ENCODE data around the gene SAMD11. TPM values are rescaled to one million over a fixed set of nuclear protein-coding genes. Genes with fewer than 3 reads are reported as not detected.

SAMD11 gene
- total and polyA plus RNA-seq, 2 of the 13 experiments (the other 11 are each of a cell fraction or from before 2014, with no cell fraction given) = 0.11 TPM; not detected in 1

GRCh38 chr1:966704-967300 lies 43.1 kb downstream of the SAMD11 start (continued):
- TF ChIP-seq, protein P1, sequence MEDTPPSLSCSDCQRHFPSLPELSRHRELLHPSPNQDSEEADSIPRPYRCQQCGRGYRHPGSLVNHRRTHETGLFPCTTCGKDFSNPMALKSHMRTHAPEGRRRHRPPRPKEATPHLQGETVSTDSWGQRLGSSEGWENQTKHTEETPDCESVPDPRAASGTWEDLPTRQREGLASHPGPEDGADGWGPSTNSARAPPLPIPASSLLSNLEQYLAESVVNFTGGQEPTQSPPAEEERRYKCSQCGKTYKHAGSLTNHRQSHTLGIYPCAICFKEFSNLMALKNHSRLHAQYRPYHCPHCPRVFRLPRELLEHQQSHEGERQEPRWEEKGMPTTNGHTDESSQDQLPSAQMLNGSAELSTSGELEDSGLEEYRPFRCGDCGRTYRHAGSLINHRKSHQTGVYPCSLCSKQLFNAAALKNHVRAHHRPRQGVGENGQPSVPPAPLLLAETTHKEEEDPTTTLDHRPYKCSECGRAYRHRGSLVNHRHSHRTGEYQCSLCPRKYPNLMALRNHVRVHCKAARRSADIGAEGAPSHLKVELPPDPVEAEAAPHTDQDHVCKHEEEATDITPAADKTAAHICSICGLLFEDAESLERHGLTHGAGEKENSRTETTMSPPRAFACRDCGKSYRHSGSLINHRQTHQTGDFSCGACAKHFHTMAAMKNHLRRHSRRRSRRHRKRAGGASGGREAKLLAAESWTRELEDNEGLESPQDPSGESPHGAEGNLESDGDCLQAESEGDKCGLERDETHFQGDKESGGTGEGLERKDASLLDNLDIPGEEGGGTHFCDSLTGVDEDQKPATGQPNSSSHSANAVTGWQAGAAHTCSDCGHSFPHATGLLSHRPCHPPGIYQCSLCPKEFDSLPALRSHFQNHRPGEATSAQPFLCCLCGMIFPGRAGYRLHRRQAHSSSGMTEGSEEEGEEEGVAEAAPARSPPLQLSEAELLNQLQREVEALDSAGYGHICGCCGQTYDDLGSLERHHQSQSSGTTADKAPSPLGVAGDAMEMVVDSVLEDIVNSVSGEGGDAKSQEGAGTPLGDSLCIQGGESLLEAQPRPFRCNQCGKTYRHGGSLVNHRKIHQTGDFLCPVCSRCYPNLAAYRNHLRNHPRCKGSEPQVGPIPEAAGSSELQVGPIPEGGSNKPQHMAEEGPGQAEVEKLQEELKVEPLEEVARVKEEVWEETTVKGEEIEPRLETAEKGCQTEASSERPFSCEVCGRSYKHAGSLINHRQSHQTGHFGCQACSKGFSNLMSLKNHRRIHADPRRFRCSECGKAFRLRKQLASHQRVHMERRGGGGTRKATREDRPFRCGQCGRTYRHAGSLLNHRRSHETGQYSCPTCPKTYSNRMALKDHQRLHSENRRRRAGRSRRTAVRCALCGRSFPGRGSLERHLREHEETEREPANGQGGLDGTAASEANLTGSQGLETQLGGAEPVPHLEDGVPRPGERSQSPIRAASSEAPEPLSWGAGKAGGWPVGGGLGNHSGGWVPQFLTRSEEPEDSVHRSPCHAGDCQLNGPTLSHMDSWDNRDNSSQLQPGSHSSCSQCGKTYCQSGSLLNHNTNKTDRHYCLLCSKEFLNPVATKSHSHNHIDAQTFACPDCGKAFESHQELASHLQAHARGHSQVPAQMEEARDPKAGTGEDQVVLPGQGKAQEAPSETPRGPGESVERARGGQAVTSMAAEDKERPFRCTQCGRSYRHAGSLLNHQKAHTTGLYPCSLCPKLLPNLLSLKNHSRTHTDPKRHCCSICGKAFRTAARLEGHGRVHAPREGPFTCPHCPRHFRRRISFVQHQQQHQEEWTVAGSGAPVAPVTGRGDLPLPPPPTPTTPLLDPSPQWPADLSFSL (CRISPR knock-in tag; IDR thresholded peaks at IDR 0.05) = no peak
- TF ChIP-seq, protein P2, sequence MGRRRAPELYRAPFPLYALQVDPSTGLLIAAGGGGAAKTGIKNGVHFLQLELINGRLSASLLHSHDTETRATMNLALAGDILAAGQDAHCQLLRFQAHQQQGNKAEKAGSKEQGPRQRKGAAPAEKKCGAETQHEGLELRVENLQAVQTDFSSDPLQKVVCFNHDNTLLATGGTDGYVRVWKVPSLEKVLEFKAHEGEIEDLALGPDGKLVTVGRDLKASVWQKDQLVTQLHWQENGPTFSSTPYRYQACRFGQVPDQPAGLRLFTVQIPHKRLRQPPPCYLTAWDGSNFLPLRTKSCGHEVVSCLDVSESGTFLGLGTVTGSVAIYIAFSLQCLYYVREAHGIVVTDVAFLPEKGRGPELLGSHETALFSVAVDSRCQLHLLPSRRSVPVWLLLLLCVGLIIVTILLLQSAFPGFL (CRISPR knock-in tag; IDR thresholded peaks at IDR 0.05) = no peak
- TF ChIP-seq ZNF549 (CRISPR knock-in tag; IDR thresholded peaks at IDR 0.05) (no peak), FLYWCH1 (CRISPR knock-in tag; IDR thresholded peaks at IDR 0.05) (no peak), SOX6 (IDR thresholded peaks at IDR 0.05) (no peak), SOX6 (CRISPR knock-in tag; IDR thresholded peaks at IDR 0.05) (peak; percentile 56), FOXC1 (CRISPR knock-in tag; IDR thresholded peaks at IDR 0.05; ENCODE audit: borderline replicate concordance) (peak; percentile 30; the same call in 1 of the 2 replicates), ZNF142 (CRISPR knock-in tag; IDR thresholded peaks at IDR 0.05) (peak; percentile 76; the same call in 1 of the 2 replicates), AHR (CRISPR knock-in tag; IDR thresholded peaks at IDR 0.05) (no peak), NPAS2 (CRISPR knock-in tag; IDR thresholded peaks at IDR 0.05; ENCODE audit: borderline replicate concordance) (no peak), PCBP1 (IDR thresholded peaks at IDR 0.05; ENCODE audit: borderline replicate concordance, low read depth, low read length) (no peak), ZNF18 (CRISPR knock-in tag; IDR thresholded peaks at IDR 0.05; ENCODE audit: insufficient replicate concordance) (no peak), ZC3H4 (CRISPR knock-in tag; IDR thresholded peaks at IDR 0.05; ENCODE audit: borderline replicate concordance) (no peak), ZEB1 (IDR thresholded peaks at IDR 0.05; ENCODE audit: insufficient replicate concordance, low read depth) (no peak)

All from HepG2 (cell line).